Body of pancreas (tissue), 4 donors: ENCODE data around the gene SHKBP1. TPM values are rescaled to one million over a fixed set of nuclear protein-coding genes. Genes with fewer than 3 reads are reported as not detected.

Experiments used
- ATAC-seq: fragments of 150-250 bp; one replicate; pipeline ENCODE4 v1.9.1; 2016
- DNase-seq, 4 donors: peaks; one replicate each; pipeline ENCODE4 v3.0.0-alpha.2; 2019
- H3K27ac ChIP-seq, 4 donors: fragments of 200-600 bp; sonication (generic); 1 replicate in 3 of 4; 2 replicates in 1 of 4; pipeline versions ENCODE4 v1.5.1 to v1.6.1; 2016 to 2019; ENCODE audit warnings: mild to moderate bottlenecking in 1 of 4, mixed read lengths in 1 of 4, moderate library complexity in 1 of 4
- H3K27me3 ChIP-seq, 2 donors: fragments of 200-600 bp; sonication (generic); one replicate each; pipeline ENCODE4 v1.6.0; 2016; ENCODE audit warnings: mild to moderate bottlenecking in 1 of 2
- H3K36me3 ChIP-seq, 2 donors: fragments of 200-600 bp; sonication (generic); replicated peaks in 1 of 2; 2 replicates each; pipeline ENCODE4 v1.5.1; 2016; ENCODE audit warnings: low read depth in 2 of 2; ENCODE audit not compliant: insufficient read depth in 1 of 2
- H3K4me1 ChIP-seq: fragments of 200-600 bp; sonication (generic); one replicate; pipeline ENCODE4 v1.6.0; 2016
- H3K4me3 ChIP-seq, 2 donors: fragments of 200-600 bp; sonication (generic); 1 replicate in 1 of 2; 2 replicates in 1 of 2; pipeline ENCODE4 v1.5.1; 2016 to 2019
- H3K9me3 ChIP-seq, 3 donors: fragments of 200-600 bp; sonication (generic); 1 replicate in 2 of 3; 2 replicates in 1 of 3; pipeline ENCODE4 v1.5.1; 2016
- CTCF ChIP-seq, 7 experiments: fragments of 450-650 bp in 4 of 7; fragments of 200-600 bp in 3 of 7; sonication (generic) in 3 of 7; IDR thresholded peaks; one replicate each; pipeline ENCODE4 v1.5.1; 2016 to 2019; ENCODE audit warnings: antibody characterized with exemption in 7 of 7
- POLR2A ChIP-seq, 3 donors: fragments of 450-650 bp; IDR thresholded peaks; one replicate each; pipeline ENCODE4 v1.6.1; 2016; ENCODE audit warnings: antibody characterized with exemption in 3 of 3, mild to moderate bottlenecking in 2 of 3
- WGBS, 2 donors: methylation state at CpG; one replicate each; pipeline ENCODE4 v1.1.5; 2017; 5-methylcytosine and 5-hydroxymethylcytosine counted together
- intact Hi-C: fragments of 100-400 bp; cut with DNase I; formaldehyde crosslinking; loops from one replicate; pipeline ENCODE4 v1.15.1; 2023
- total RNA-seq, 2 donors: library from RNA; depleted of rRNA; stranded (reverse); fragments of >200 nt; gene quantifications; one replicate each; pipeline ENCODE4 v1.1.0, GENCODE V29; 2016

Gene SHKBP1
- total RNA-seq, 2 donors from 2014 or later = 43.3 to 63.6 TPM

GRCh38 chr19:40632311-40633036, 55.8 kb downstream of the SHKBP1 start:
- no peaks in the 10 kb centered on the region for H3K36me3 ChIP-seq
- DNase-seq (no peak), ATAC-seq (no peak)
- H3K4me1 ChIP-seq = peaks cover 3% of the 10 kb centered on the region
- TF ChIP-seq CTCF (IDR thresholded peaks at IDR 0.05) (no peak), POLR2A (IDR thresholded peaks at IDR 0.05) (no peak)
- H3K27me3 ChIP-seq = no peaks in the 10 kb centered on the region
- H3K27ac ChIP-seq = no peak overlapping the region
- H3K4me3 ChIP-seq = no peak overlapping the region
- 71 to 90% methylated on average over 3 of the region's 3 CpGs for WGBS, 2 donors
- intact Hi-C loops = loop anchor here (10.0 kb wide), 1 partner anchor 108 kb away; no protein-coding TSS in a partner anchor
- H3K9me3 ChIP-seq = no peaks in the 10 kb centered on the region

- WGBS, 2 donors = 65 to 71% methylated on average over 5 of the region's 5 CpGs
- no peak for ATAC-seq
Measured at GRCh38 chr19:40633207-40633606, 56.5 kb downstream of the SHKBP1 start.

GRCh38 chr19:40638327-40638726, 61.7 kb downstream of the SHKBP1 start:
- no peak for TF ChIP-seq POLR2A (IDR thresholded peaks at IDR 0.05)
- TF ChIP-seq CTCF (IDR thresholded peaks at IDR 0.05) = no peak
- DNase-seq = no peak
- no peak overlapping the region for H3K4me3 ChIP-seq
- WGBS, 2 donors = 38 to 56% methylated on average over 1 of the region's 1 CpG
- H3K27ac ChIP-seq = no peak overlapping the region
- no peaks in the 10 kb centered on the region for H3K36me3 ChIP-seq
- H3K9me3 ChIP-seq = no peaks in the 10 kb centered on the region
- peaks cover 3% of the 10 kb centered on the region for H3K4me1 ChIP-seq
- intact Hi-C loops = loop anchor here (5.0 to 10.0 kb wide), 2 partner anchors 114 to 501 kb away; no protein-coding TSS in a partner anchor
- no peak for ATAC-seq
- H3K27me3 ChIP-seq = no peaks in the 10 kb centered on the region

More at GRCh38 chr19:40633207-40633606, 56.5 kb downstream of the SHKBP1 start:
- no peaks in the 10 kb centered on the region for H3K27me3 ChIP-seq
- no peaks in the 10 kb centered on the region for H3K9me3 ChIP-seq
- DNase-seq = no peak
- TF ChIP-seq CTCF (IDR thresholded peaks at IDR 0.05) (no peak), POLR2A (IDR thresholded peaks at IDR 0.05) (no peak)
- H3K4me3 ChIP-seq = no peak overlapping the region
- intact Hi-C loops = loop anchor here (10.0 kb wide), 1 partner anchor 108 kb away; no protein-coding TSS in a partner anchor
- H3K36me3 ChIP-seq = no peaks in the 10 kb centered on the region
- no peak overlapping the region for H3K27ac ChIP-seq
- peaks cover 3% of the 10 kb centered on the region for H3K4me1 ChIP-seq

GRCh38 chr19:40639638-40639982, 62.9 kb downstream of the SHKBP1 start:
- DNase-seq (no peak), ATAC-seq (no peak)
- H3K4me3 ChIP-seq = no peak overlapping the region
- H3K27ac ChIP-seq = no peak overlapping the region
- WGBS, 2 donors = 70 to 79% methylated on average over 6 of the region's 6 CpGs
- H3K4me1 ChIP-seq = no peaks in the 10 kb centered on the region
- H3K27me3 ChIP-seq = no peaks in the 10 kb centered on the region
- intact Hi-C loops = loop anchor here (5.0 to 10.0 kb wide), 2 partner anchors 115 to 502 kb away; no protein-coding TSS in a partner anchor
- no peak for TF ChIP-seq CTCF (IDR thresholded peaks at IDR 0.05)
- TF ChIP-seq POLR2A (IDR thresholded peaks at IDR 0.05) = no peak
- no peaks in the 10 kb centered on the region for H3K36me3 ChIP-seq
- H3K9me3 ChIP-seq = no peaks in the 10 kb centered on the region

GRCh38 chr19:40640744-40641143, 64.1 kb downstream of the SHKBP1 start:
- Histone ChIP-seq H3K4me3 (no peak overlapping the region), H3K27me3 (no peaks in the 10 kb centered on the region), H3K9me3 (no peaks in the 10 kb centered on the region), H3K27ac (no peak overlapping the region), H3K4me1 (peaks cover 3% of the 10 kb centered on the region), H3K36me3 (no peaks in the 10 kb centered on the region)
- peak in 1 of 4 donors; percentile 24 for DNase-seq
- ATAC-seq = peak; percentile 28
- TF ChIP-seq CTCF (IDR thresholded peaks at IDR 0.05) (no peak), POLR2A (IDR thresholded peaks at IDR 0.05) (no peak)
- intact Hi-C loops = no loop called here
- WGBS, 2 donors = 23 to 38% methylated on average over 2 to 5 of the region's 5 CpGs
